Gastrocnemius medialis (tissue), 4 donors: ENCODE results near the gene PTGES2.

Source experiments
- CTCF ChIP-seq, 5 experiments: fragments of 450-650 bp in 3 of 5; fragments of 200-600 bp in 2 of 5; sonication (generic) in 2 of 5; IDR thresholded peaks in 4 of 5; conservative IDR thresholded peaks in 1 of 5; 1 replicate in 4 of 5; 2 replicates in 1 of 5; pipeline ENCODE4 v1.5.1; 2016 to 2019; ENCODE audit warnings: antibody characterized with exemption in 5 of 5, mild to moderate bottlenecking in 3 of 5, moderate library complexity in 3 of 5
- POLR2A ChIP-seq, 2 donors: fragments of 450-650 bp; IDR thresholded peaks; one replicate each; pipeline ENCODE4 v1.6.1; 2017; ENCODE audit warnings: antibody characterized with exemption in 2 of 2, mild to moderate bottlenecking in 2 of 2, moderate library complexity in 2 of 2

GRCh38 chr9:128120061-128120740, 7.3 kb downstream of the PTGES2 start:
- no peak for TF ChIP-seq CTCF (IDR thresholded peaks at IDR 0.05 in 4 of 5, conservative IDR thresholded peaks at IDR 0.05 in 1 of 5)
- no peak for TF ChIP-seq POLR2A (IDR thresholded peaks at IDR 0.05)
